ENCODE data around the gene MYCBP. TPM values are rescaled to one million over a fixed set of nuclear protein-coding genes. Genes with fewer than 3 reads are reported as not detected.

Gene MYCBP
- total and polyA plus RNA-seq, 2 experiments from 2014 or later, result 33.6 to 82.3 TPM

DNA sequence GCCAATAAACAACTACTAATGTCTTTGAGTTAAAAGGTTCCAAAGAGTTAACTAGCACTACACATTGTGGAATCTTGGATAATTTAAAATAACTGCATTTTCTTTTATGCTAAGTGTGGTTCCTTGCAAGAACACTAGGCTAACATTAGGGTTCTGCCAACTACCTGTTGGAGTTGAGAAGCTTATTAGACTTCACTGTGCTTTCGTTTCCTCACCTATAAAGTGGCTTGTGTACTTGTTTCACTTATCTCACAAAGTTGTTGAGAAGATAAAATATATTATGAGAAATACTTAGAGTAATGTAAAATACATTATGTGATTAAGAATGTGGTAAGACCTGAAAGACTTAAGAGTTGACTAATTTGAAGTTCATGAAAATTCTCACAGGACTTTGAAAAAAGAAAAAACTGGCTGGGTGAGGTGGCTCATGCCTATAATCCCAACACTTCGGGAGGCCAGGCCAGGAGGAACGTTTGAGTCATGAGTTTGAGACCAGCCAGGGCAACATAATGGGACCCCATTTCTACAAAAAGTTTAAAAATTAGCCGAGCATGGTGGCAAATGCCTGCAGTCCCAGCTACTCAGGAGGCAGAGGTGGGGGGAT lies 7.9 kb downstream of the MYCBP start (continued):
- TF ChIP-seq, protein P1, sequence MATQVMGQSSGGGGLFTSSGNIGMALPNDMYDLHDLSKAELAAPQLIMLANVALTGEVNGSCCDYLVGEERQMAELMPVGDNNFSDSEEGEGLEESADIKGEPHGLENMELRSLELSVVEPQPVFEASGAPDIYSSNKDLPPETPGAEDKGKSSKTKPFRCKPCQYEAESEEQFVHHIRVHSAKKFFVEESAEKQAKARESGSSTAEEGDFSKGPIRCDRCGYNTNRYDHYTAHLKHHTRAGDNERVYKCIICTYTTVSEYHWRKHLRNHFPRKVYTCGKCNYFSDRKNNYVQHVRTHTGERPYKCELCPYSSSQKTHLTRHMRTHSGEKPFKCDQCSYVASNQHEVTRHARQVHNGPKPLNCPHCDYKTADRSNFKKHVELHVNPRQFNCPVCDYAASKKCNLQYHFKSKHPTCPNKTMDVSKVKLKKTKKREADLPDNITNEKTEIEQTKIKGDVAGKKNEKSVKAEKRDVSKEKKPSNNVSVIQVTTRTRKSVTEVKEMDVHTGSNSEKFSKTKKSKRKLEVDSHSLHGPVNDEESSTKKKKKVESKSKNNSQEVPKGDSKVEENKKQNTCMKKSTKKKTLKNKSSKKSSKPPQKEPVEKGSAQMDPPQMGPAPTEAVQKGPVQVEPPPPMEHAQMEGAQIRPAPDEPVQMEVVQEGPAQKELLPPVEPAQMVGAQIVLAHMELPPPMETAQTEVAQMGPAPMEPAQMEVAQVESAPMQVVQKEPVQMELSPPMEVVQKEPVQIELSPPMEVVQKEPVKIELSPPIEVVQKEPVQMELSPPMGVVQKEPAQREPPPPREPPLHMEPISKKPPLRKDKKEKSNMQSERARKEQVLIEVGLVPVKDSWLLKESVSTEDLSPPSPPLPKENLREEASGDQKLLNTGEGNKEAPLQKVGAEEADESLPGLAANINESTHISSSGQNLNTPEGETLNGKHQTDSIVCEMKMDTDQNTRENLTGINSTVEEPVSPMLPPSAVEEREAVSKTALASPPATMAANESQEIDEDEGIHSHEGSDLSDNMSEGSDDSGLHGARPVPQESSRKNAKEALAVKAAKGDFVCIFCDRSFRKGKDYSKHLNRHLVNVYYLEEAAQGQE (IDR thresholded peaks at IDR 0.05; ENCODE audit: unreplicated experiment), result no peak
- TF ChIP-seq EZH2phosphoT487 (IDR thresholded peaks at IDR 0.05; ENCODE audit: unreplicated experiment), result no peak
- TF ChIP-seq, protein P2, sequence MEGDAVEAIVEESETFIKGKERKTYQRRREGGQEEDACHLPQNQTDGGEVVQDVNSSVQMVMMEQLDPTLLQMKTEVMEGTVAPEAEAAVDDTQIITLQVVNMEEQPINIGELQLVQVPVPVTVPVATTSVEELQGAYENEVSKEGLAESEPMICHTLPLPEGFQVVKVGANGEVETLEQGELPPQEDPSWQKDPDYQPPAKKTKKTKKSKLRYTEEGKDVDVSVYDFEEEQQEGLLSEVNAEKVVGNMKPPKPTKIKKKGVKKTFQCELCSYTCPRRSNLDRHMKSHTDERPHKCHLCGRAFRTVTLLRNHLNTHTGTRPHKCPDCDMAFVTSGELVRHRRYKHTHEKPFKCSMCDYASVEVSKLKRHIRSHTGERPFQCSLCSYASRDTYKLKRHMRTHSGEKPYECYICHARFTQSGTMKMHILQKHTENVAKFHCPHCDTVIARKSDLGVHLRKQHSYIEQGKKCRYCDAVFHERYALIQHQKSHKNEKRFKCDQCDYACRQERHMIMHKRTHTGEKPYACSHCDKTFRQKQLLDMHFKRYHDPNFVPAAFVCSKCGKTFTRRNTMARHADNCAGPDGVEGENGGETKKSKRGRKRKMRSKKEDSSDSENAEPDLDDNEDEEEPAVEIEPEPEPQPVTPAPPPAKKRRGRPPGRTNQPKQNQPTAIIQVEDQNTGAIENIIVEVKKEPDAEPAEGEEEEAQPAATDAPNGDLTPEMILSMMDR (conservative IDR thresholded peaks at IDR 0.05; ENCODE audit: low read depth in 2 of 2), result no peak

DNA sequence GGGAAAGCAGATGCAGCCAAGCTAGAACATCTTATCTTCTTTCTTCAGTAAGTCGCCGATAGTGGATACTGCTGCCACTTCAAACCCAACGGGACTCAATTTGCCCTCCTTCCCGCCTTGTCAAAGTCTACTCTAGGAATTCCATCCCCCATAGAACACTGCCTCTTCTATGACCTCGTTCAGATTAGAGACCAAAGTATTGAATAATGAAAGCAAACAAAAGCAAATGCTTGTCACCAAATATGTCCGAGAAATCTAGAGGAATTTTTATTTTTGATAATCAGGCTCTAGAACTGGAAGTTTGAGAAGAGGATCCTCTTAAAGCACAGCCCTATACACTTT lies 12.7 kb downstream of the MYCBP start:
- no peaks in the 10 kb centered on the region for H3K9me3 Mint-ChIP-seq
- H3K27ac Mint-ChIP-seq, result no peak overlapping the region
- DNase-seq (ENCODE audit: low spot score) (no peak), ATAC-seq (no peak)
- H3K4me3 Mint-ChIP-seq, result peak overlapping the region; percentile 89
- Histone ChIP-seq H3K9me2 (ENCODE audit: insufficient read depth) (no peaks in the 10 kb centered on the region), H3K4me3 (peak overlapping the region; percentile 94), H4K20me1 (replicated peaks; ENCODE audit: insufficient read depth) (peaks cover 18% of the 10 kb centered on the region), H3K4me1 (ENCODE audit: insufficient read depth) (peaks cover 14% of the 10 kb centered on the region; the same call in 1 of the 2 replicates), H2AFZ (peak overlapping the region; percentile 100; the same call in 1 of the 2 replicates), H3K27me3 (ENCODE audit: insufficient read depth) (no peaks in the 10 kb centered on the region), H3K36me3 (ENCODE audit: insufficient read depth) (peaks cover 24% of the 10 kb centered on the region; the same call in 1 of the 2 replicates), H3F3A (replicated peaks; ENCODE audit: low read depth) (0 out of 2 replicates have a peak, but pooled peaks cover 2% of the 10 kb centered on the region), H3K4me2 (peak overlapping the region; percentile 90), H3K27ac (ENCODE audit: low read depth) (no peak overlapping the region), H3K79me2 (replicated peaks; ENCODE audit: insufficient read depth) (peaks cover 36% of the 10 kb centered on the region)
- peaks cover 11% of the 10 kb centered on the region for H3K36me3 Mint-ChIP-seq (ENCODE audit: low read depth)
- peaks cover 3% of the 10 kb centered on the region for H3K27me3 Mint-ChIP-seq (ENCODE audit: insufficient read depth, low read depth, poor library complexity)
- peaks cover 10% of the 10 kb centered on the region; the same call in 2 of the 3 replicates for H3K4me1 Mint-ChIP-seq
- TF ChIP-seq EZH2phosphoT487 (IDR thresholded peaks at IDR 0.05; ENCODE audit: unreplicated experiment), result no peak
- TF ChIP-seq, protein P2 (conservative IDR thresholded peaks at IDR 0.05; ENCODE audit: low read depth in 2 of 2), result no peak
- TF ChIP-seq, protein P1 (IDR thresholded peaks at IDR 0.05; ENCODE audit: unreplicated experiment), result no peak
- TF ChIP-seq, protein P3, sequence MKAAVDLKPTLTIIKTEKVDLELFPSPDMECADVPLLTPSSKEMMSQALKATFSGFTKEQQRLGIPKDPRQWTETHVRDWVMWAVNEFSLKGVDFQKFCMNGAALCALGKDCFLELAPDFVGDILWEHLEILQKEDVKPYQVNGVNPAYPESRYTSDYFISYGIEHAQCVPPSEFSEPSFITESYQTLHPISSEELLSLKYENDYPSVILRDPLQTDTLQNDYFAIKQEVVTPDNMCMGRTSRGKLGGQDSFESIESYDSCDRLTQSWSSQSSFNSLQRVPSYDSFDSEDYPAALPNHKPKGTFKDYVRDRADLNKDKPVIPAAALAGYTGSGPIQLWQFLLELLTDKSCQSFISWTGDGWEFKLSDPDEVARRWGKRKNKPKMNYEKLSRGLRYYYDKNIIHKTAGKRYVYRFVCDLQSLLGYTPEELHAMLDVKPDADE (IDR thresholded peaks at IDR 0.05), result no peak
- TF ChIP-seq NANOG (IDR thresholded peaks at IDR 0.05; ENCODE audit: borderline replicate concordance), result no peak
- TF ChIP-seq STAT1 (IDR thresholded peaks at IDR 0.05; ENCODE audit: unreplicated experiment), result no peak
- TF ChIP-seq ZNF114 (CRISPR knock-in tag; IDR thresholded peaks at IDR 0.05), result no peak

Measured in GM23338 (cell line).